Stimulated activated CD4-positive, alpha-beta T cell treated with anti-CD3 and anti-CD28 coated beads, Interleukin-4, amount 100 ng/mL, for 1 hour (primary cell): ENCODE data around the gene RBPMS2.
"Not testable (repeated sequence)": the region's sequence is repeated elsewhere in the genome, so short reads cannot be mapped to it uniquely, and the experiment has no call there.

ENCODE experiments used
- DNase-seq: peaks from one replicate; pipeline ENCODE4 v3.0.0-alpha.2; 2020

Gene RBPMS2

GRCh38 chr15:64751464-64751863 is 23.9 kb downstream of the RBPMS2 start:
- no peak for DNase-seq

GRCh38 chr15:64749999-64750657 is 25.3 kb downstream of the RBPMS2 start:
- DNase-seq, result no peak

DNA sequence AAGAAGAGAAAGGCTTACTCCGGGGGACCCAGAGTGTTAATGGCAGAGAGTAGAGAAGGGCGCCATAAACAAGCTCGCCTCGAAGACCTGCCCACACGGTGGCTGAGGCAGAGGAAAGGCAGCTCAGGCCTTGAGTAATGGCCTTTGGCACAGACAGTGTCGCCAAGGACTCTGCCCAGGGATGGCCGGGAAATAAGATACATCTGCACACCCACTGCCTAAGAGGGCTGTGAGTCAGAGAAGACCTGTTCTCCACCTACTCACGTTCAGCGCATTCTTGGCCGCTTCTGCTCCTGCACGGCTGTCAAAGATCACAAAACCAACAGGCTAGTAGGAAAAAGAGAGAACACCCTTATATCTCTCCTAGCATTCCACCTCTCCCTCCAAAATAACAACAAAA is 26.2 kb downstream of the RBPMS2 start:
- DNase-seq, result no peak

DNA sequence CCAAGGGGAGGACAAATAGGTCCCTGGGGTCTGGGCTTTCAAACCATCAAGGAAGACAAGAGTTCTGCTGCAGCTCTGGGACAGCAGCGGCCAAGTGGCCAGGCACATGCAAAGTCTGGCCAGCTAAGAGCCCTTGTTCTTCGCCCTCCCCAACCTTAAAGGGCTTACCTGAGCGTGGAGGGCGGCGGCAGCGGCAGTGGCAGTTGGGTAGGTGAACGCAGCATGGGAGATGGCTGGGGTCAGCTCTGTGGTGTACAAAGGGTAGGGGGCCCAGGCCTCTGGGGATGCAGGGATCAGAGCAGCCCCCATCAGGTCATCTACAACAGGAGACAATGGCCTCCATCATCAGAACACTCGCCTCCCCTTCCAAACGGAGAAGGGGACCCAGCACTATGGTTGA is 27.1 kb downstream of the RBPMS2 start:
- DNase-seq, result no peak

GRCh38 chr15:64747578-64747977 is 27.8 kb downstream of the RBPMS2 start:
- DNase-seq, result no peak

GRCh38 chr15:64746921-64747320 is 28.5 kb downstream of the RBPMS2 start:
- DNase-seq, result no peak

GRCh38 chr15:64746356-64746755 is 29.0 kb downstream of the RBPMS2 start:
- no peak for DNase-seq

- DNase-seq, result no peak
These were observed 31.7 kb downstream of the RBPMS2 start for GRCh38 chr15:64743691-64744090.

DNA sequence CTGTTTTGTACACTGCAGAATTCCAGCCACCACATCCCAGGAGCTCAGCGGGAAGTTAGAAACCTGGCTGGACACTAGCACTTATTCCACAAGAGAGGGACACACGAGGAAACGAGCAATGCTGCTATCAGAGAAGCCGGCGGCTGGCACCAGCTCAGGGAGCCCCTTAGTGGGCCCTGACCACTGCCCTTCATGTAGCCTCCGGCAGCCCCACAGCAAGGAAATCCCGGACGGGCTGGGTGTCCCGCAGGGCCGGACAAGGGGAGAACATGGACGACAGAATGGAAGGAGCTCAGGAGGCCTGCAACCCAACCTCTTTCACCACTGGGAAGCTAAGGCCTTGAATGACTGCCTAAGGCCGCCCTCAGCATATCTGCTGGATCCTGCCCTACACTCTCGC is 32.5 kb downstream of the RBPMS2 start:
- DNase-seq, result no peak

DNA sequence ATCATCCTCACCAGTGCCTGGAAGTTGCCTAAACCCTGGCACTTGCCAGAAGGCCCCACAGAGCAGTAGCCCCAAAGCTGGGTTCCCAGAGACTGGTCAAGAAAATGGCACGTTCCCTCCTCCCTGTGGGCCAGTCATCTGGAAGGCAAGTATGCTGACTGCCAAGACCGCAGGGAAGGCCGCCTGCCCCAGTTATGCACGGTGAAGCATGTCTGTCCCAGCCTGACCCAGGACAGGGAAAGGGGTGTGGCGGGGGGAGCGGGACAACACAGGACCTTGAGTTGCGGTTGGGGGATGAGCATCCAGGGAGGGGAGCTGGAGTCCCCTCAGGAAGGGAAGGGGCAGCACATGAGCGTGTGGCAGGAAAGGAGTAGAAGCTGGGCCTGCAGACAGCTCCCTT is 33.0 kb downstream of the RBPMS2 start:
- no peak for DNase-seq

DNA sequence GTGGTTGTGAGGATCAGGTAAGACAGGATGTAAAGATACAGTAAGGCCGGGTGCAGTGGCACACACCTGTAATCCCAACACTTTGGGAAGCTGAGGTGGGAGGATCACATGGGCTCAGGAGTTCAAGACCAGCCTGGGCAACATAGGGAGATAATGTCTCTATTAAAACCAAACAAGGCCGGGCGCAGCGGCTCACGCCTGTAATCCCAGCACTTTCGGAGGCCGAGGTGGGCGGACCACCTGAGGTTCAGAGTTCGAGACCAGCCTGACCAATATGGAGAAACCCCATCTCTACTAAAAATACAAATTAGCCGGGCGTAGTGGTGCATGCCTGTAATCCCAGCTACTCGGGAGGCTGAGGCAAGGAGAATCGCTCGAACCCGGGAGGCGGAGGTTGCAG is 33.7 kb downstream of the RBPMS2 start:
- DNase-seq, result not testable (repeated sequence)

DNA sequence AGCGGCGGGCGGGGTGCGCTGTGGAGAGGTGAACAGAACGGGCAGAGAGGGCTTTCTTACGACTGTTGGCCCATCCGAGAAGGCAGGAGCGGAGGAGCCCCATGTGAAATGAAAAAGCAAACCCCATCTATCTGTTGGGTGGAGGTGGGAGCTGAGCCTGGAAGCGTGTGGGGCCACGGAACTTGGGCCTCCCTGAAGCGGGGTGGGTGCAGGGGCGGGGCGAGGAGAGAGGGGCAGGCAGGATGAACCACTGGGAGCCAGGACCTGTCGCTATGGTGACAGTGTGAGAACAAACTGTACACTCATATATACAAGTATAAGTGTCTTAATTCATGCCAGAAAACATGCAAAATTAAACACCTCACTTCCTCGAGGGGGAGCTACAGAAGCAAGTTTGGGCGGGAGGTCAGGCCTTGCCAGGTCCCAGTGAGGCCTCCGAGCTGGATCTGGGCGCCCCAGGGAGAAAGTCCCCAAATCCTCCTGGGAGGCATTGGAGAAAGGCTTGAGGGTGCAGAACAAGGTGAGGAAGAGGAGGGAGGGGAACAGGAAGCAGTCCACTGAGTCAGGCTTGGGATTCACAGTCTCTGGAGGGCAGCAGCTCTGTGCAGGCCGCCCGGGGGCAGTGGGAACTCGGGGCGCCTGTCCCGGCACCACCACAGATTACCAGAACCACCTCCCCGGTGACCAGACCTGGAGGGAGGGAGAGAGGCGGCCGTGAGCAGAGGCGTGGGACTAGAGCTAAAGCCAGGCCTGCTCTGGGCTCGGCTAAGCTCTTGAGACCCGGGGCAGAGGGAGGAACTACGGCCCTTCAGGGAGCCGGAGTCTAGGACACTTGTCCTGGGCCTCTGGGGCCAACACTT is 34.8 kb downstream of the RBPMS2 start:
- DNase-seq, result no peak

DNA sequence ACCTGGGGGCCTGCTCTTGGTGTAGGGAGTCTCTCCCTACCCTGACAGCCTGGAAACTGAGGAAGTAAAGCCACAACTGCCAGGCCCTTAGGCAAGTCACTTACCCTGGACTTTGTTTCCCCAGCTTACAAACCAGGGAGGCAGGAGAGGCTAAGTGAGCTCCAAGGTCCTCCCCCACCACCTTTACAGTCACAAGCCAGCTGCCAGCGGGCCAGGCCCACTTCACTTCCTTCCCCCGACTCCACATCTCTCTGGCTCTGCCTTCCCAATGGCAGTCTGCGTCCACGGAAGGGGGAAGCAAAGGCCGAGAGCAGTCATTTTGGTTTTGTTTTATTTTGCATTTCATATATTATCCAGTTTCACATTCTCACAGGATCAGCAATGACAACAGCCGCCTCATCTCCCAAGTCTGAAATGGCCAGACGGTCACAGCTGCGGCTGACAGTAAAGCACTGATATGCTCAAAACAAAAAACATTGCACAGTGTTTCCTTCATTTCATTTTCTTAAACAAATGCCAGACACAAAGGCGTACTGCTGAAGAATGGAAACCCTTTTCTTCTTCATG is 35.7 kb downstream of the RBPMS2 start:
- no peak for DNase-seq

DNA sequence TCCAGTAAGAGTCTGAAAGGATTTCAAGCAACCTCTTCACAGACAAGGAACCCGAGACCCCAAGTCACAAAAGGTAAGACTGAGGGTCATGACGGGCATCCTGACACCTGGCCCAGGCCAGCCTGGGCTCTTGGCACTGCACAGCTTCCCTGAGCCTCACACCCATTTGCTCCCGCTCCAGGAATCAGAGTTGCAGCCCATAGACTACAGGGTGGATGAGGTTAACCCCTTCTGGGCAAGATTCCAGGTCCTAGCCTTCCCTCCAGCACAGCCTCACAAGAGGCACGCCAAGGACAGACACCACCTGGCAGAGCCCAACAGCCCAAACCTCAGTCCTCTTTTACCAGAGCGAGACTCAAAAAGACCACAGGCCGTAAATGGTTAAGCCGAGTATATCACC is 36.2 kb downstream of the RBPMS2 start:
- DNase-seq, result no peak

GRCh38 chr15:64738226-64739095 is 36.9 kb downstream of the RBPMS2 start:
- DNase-seq, result no peak

GRCh38 chr15:64732156-64732860 is 43.1 kb downstream of the RBPMS2 start:
- DNase-seq, result no peak

DNA sequence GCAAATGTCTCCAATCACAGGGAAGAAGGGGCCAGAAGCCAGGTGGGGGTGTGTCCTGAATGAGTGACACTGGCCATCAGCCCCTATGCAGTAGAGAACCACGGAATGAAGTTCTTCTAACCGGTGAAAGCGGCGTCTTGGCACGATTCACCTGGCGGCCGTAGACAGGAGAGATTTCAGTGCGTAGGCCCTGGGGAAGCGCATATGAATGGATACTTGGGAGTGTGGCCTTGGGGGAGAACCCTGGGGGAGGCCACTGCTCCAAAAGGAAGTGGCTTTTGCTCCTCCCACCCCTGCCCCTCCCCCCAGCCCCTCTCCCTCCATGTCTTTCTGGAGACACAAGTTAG is 43.6 kb downstream of the RBPMS2 start:
- DNase-seq, result no peak

- DNase-seq, result peak; percentile 87
These were observed 44.2 kb downstream of the RBPMS2 start for GRCh38 chr15:64731012-64731804.

DNA sequence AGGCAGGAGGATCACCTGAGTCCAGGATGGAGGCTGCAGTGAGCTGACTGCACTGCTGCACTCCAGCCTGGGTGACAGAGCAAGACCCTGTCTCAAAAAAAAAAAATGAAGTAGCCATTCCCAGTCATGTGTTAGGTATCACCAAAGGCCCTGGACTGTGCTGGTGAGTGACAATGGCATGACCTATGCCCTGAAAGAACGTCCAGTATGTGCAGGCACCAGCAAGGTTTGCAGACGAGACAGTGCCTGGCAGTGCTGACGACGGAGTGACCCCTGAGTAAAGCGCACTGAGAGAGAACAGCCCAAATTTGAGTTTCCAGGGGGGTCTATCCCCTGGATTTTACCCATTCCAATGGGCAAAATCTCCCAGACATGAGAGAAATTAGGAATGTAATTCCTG is 45.2 kb downstream of the RBPMS2 start:
- no peak for DNase-seq

- DNase-seq, result no peak
These were observed 55.2 kb downstream of the RBPMS2 start for GRCh38 chr15:64720188-64720587.

DNA sequence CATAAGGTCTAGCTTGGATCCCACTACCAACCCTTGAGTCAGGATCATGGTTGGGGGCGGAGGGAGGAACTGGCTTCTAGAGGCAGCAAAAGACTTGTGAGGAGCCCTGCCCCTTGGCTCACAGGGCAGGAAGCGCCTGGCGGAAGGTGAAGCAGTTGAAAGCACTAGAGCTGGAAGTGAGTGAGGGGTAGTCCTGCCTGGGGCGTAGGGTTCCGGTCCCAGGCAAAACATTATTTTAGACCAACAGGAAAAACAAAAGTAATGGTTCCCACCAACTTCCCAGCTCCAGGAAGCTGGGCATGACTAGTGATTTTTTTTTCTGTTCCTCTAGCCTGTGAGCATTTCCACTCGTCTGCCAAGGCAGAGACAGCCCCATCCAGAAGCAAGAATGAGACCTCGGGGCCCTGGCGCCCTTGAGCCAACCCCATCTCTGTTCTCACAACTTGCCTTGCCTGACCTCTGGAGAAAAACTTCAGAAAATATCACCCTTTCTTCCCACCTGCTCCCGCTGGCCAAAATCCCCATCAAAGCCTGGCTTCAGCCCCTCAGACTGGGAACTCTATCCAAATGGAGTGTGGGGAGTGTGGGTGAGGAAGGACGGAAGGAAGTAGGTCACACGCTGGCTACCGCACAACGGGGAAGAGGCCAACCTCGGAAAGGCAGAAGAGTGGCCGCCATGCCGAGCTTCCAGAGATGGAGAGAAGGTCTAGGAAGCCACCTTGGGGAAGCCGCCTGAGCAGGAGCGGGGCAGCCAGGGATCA is 57.5 kb downstream of the RBPMS2 start:
- peak; percentile 22 for DNase-seq
